Vagina (tissue), 2 donors: ENCODE data around the gene PDAP1. TPM values are rescaled to one million over a fixed set of nuclear protein-coding genes. Genes with fewer than 3 reads are reported as not detected.
"Not testable (repeated sequence)": the region's sequence is repeated elsewhere in the genome, so short reads cannot be mapped to it uniquely, and the experiment has no call there.

Source experiments
- DNase-seq, 2 donors: peaks; one replicate each; pipeline ENCODE4 v3.0.0-alpha.2; 2017; ENCODE audit errors: extremely low spot score in 2 of 2
- H3K27ac ChIP-seq: fragments of 200-600 bp; sonication (generic); one replicate; pipeline ENCODE4 v1.5.1; 2019
- H3K27me3 ChIP-seq: fragments of 200-600 bp; sonication (generic); one replicate; pipeline ENCODE4 v1.5.1; 2019
- H3K36me3 ChIP-seq, 2 donors: fragments of 200-600 bp; sonication (generic); one replicate each; pipeline ENCODE4 v1.5.1; 2017 to 2019
- H3K4me1 ChIP-seq: fragments of 200-600 bp; sonication (generic); one replicate; pipeline ENCODE4 v1.5.1; 2019
- H3K4me3 ChIP-seq, 2 donors: fragments of 200-600 bp; sonication (generic); 1 replicate in 1 of 2; 2 replicates in 1 of 2; pipeline ENCODE4 v1.5.1; 2016 to 2019
- H3K9me3 ChIP-seq: fragments of 200-600 bp; sonication (generic); one replicate; pipeline ENCODE4 v1.5.1; 2019
- CTCF ChIP-seq, 3 experiments: fragments of 450-650 bp in 2 of 3; fragments of 200-600 bp in 1 of 3; sonication (generic) in 1 of 3; IDR thresholded peaks; one replicate each; pipeline ENCODE4 v1.5.1; 2017 to 2019; ENCODE audit warnings: antibody characterized with exemption in 3 of 3, mild to moderate bottlenecking in 2 of 3, moderate library complexity in 2 of 3
- POLR2A ChIP-seq, 2 donors: fragments of 450-650 bp; IDR thresholded peaks; one replicate each; pipeline ENCODE4 v1.6.1; 2017; ENCODE audit warnings: antibody characterized with exemption in 2 of 2, mild to moderate bottlenecking in 2 of 2, moderate library complexity in 2 of 2
- POLR2AphosphoS5 ChIP-seq, 2 donors: sonication (generic); formaldehyde crosslinking; IDR thresholded peaks; one replicate each; pipeline ENCODE4 v1.9.0; 2017; ENCODE audit warnings: antibody characterized with exemption in 2 of 2, mild to moderate bottlenecking in 2 of 2, low read depth in 1 of 2; ENCODE audit not compliant: insufficient read depth in 1 of 2
- intact Hi-C: fragments of 100-400 bp; cut with DNase I; formaldehyde crosslinking; loops from one replicate; pipeline ENCODE4 v1.15.1; 2023
- total RNA-seq: library from RNA; depleted of rRNA; stranded (reverse); fragments of >200 nt; gene quantifications from one replicate; pipeline ENCODE4 v1.2.3, GENCODE V29; 2016

PDAP1 gene
- total RNA-seq, 1 donor from 2014 or later: 48.1 TPM

- TF ChIP-seq CTCF (IDR thresholded peaks at IDR 0.05): no peak
- TF ChIP-seq POLR2AphosphoS5 (IDR thresholded peaks at IDR 0.05; ENCODE audit: insufficient read depth in 1 of 2, low read depth in 1 of 2): no peak
- TF ChIP-seq POLR2A (IDR thresholded peaks at IDR 0.05): no peak
- H3K27ac ChIP-seq: peak overlapping the region; percentile 90
Observed at GRCh38 chr7:99437946-99438572, 29.7 kb upstream of the PDAP1 start.

DNA sequence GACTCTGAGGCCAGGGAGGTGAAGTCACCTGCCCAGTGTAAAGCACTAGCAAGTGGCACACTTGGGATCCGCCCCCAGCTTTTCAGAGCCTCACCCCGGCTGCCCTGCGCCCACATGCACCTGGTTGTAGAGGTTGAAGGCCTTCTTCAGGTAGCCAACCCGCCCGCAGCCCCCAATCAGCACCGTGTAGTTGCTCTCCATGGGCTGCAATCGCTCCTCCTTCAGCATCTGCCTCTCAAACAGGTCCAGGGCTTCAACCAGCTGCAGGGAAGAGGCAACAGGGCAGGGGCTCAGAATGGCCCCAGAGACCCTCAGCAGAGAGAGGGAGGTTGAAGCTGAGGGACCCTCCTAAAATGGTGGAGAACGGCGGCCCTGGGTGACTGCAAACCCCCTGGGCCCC is 24.8 kb upstream of the PDAP1 start:
- Histone ChIP-seq H3K9me3 (no peaks in the 10 kb centered on the region), H3K4me3 (no peak overlapping the region), H3K27me3 (no peaks in the 10 kb centered on the region), H3K27ac (no peak overlapping the region), H3K4me1 (peaks cover 13% of the 10 kb centered on the region), H3K36me3 (peaks cover 0 to 44% of the 10 kb centered on the region in 2 donors)
- TF ChIP-seq CTCF (IDR thresholded peaks at IDR 0.05) (no peak), POLR2AphosphoS5 (IDR thresholded peaks at IDR 0.05; ENCODE audit: insufficient read depth in 1 of 2, low read depth in 1 of 2) (no peak), POLR2A (IDR thresholded peaks at IDR 0.05) (no peak)
- intact Hi-C loops: no loop called here
- no peak for DNase-seq

More at GRCh38 chr7:99437946-99438572, 29.7 kb upstream of the PDAP1 start:
- H3K4me1 ChIP-seq: peaks cover 50% of the 10 kb centered on the region
- intact Hi-C loops: no loop called here
- no peak for DNase-seq
- no peaks in the 10 kb centered on the region for H3K9me3 ChIP-seq
- H3K36me3 ChIP-seq: peaks cover 0 to 24% of the 10 kb centered on the region in 2 donors
- no peaks in the 10 kb centered on the region for H3K27me3 ChIP-seq
- peak overlapping the region; percentile 91 to 99 for H3K4me3 ChIP-seq

- TF ChIP-seq POLR2AphosphoS5 (IDR thresholded peaks at IDR 0.05; ENCODE audit: insufficient read depth in 1 of 2, low read depth in 1 of 2): peak in 1 of 2 donors; percentile 21
- H3K4me1 ChIP-seq, H3K27ac ChIP-seq, H3K9me3 ChIP-seq, H3K27me3 ChIP-seq, H3K4me3 ChIP-seq, DNase-seq: not testable (repeated sequence)
- H3K36me3 ChIP-seq: peaks cover 0 to 47% of the 10 kb centered on the region in 2 donors
- intact Hi-C loops: loop anchor here (1.0 kb wide), 1 partner anchor 26 kb away; no protein-coding TSS in a partner anchor
Observed at GRCh38 chr7:99431756-99432540, 23.6 kb upstream of the PDAP1 start.

- Histone ChIP-seq H3K4me1 (no peaks in the 10 kb centered on the region), H3K4me3 (no peak overlapping the region), H3K27ac (no peak overlapping the region), H3K36me3 (peaks cover 0 to 53% of the 10 kb centered on the region in 2 donors), H3K27me3 (no peaks in the 10 kb centered on the region), H3K9me3 (no peaks in the 10 kb centered on the region)
- TF ChIP-seq POLR2AphosphoS5 (IDR thresholded peaks at IDR 0.05; ENCODE audit: insufficient read depth in 1 of 2, low read depth in 1 of 2): no peak
- no peak for TF ChIP-seq POLR2A (IDR thresholded peaks at IDR 0.05)
- TF ChIP-seq CTCF (IDR thresholded peaks at IDR 0.05): no peak
- DNase-seq: no peak
- intact Hi-C loops: no loop called here
Observed at GRCh38 chr7:99429756-99430155, 21.4 kb upstream of the PDAP1 start.

GRCh38 chr7:99428972-99429566 is 20.7 kb upstream of the PDAP1 start:
- Histone ChIP-seq H3K9me3 (no peaks in the 10 kb centered on the region), H3K27ac (no peak overlapping the region), H3K36me3 (peaks cover 0 to 54% of the 10 kb centered on the region in 2 donors), H3K4me3 (no peak overlapping the region), H3K27me3 (no peaks in the 10 kb centered on the region), H3K4me1 (no peaks in the 10 kb centered on the region)
- DNase-seq: no peak
- TF ChIP-seq CTCF (IDR thresholded peaks at IDR 0.05) (no peak), POLR2A (IDR thresholded peaks at IDR 0.05) (no peak), POLR2AphosphoS5 (IDR thresholded peaks at IDR 0.05; ENCODE audit: insufficient read depth in 1 of 2, low read depth in 1 of 2) (no peak)
- intact Hi-C loops: no loop called here
